SKM-1 (cell line): ENCODE data around the gene NCKAP5.
"Not testable (repeated sequence)": the region's sequence is repeated elsewhere in the genome, so short reads cannot be mapped to it uniquely, and the experiment has no call there.

ENCODE experiments used
- DNase-seq: peaks from one replicate; lab custom pipeline; 2025; ENCODE audit not compliant: unreplicated experiment; lab: John Stamatoyannopoulos, UW

The NCKAP5 gene

GRCh38 chr2:132701810-132702209 is 866.5 kb downstream of the NCKAP5 start:
- no peak for DNase-seq

GRCh38 chr2:132699802-132700201 is 868.5 kb downstream of the NCKAP5 start:
- not testable (repeated sequence) for DNase-seq

- DNase-seq = not testable (repeated sequence)
These were observed 869.9 kb downstream of the NCKAP5 start for GRCh38 chr2:132698347-132698746.

GRCh38 chr2:132697556-132698205 is 870.6 kb downstream of the NCKAP5 start:
- no peak for DNase-seq

GRCh38 chr2:132692816-132693215 is 875.4 kb downstream of the NCKAP5 start:
- DNase-seq = no peak

GRCh38 chr2:132691556-132691955 is 876.7 kb downstream of the NCKAP5 start:
- no peak for DNase-seq

GRCh38 chr2:132690664-132691303 is 877.5 kb downstream of the NCKAP5 start:
- DNase-seq = no peak

- no peak for DNase-seq
These were observed 886.5 kb downstream of the NCKAP5 start for GRCh38 chr2:132681766-132682165.

- DNase-seq = no peak
These were observed 887.7 kb downstream of the NCKAP5 start for GRCh38 chr2:132680544-132680943.

- no peak for DNase-seq
These were observed 889.8 kb downstream of the NCKAP5 start for GRCh38 chr2:132678483-132678882.

- DNase-seq = no peak
These were observed 890.6 kb downstream of the NCKAP5 start for GRCh38 chr2:132677661-132678060.

GRCh38 chr2:132676999-132677398 is 891.3 kb downstream of the NCKAP5 start:
- no peak for DNase-seq

GRCh38 chr2:132671151-132671835 is 897.0 kb downstream of the NCKAP5 start:
- DNase-seq = no peak

- no peak for DNase-seq
These were observed 897.6 kb downstream of the NCKAP5 start for GRCh38 chr2:132670496-132671150.

GRCh38 chr2:132669908-132670495 is 898.3 kb downstream of the NCKAP5 start, which contains the start of gene LYPD1:
Gene LYPD1, minus strand, starts transcription at chr2:132670205. Its CDS starts 273 bp downstream, at chr2:132669932.
- DNase-seq = no peak

- DNase-seq = no peak
These were observed 899.0 kb downstream of the NCKAP5 start for GRCh38 chr2:132668987-132669907.

GRCh38 chr2:132668189-132668823 is 900.0 kb downstream of the NCKAP5 start:
- DNase-seq = no peak

GRCh38 chr2:132667706-132668105 is 900.6 kb downstream of the NCKAP5 start:
- no peak for DNase-seq

GRCh38 chr2:132665401-132666140 is 902.7 kb downstream of the NCKAP5 start:
- DNase-seq = no peak
